LHCN-M2 (cell line): Measurements from ENCODE around the gene KDM1B. TPM values are rescaled to one million over a fixed set of nuclear protein-coding genes. Genes with fewer than 3 reads are reported as not detected.
"Not testable (repeated sequence)": the region's sequence is repeated elsewhere in the genome, so short reads cannot be mapped to it uniquely, and the experiment has no call there.

ENCODE experiments used
- DNase-seq: peaks from one replicate; pipeline ENCODE4 v3.0.0-alpha.2; 2012; ENCODE audit warnings: low read depth
- total RNA-seq: library from RNA; depleted of rRNA; stranded (reverse); fragments of >200 nt; gene quantifications from 2 replicates; pipeline ENCODE4 v1.2.3, GENCODE V29; 2014

The KDM1B gene
- total RNA-seq, 1 experiment from 2014 or later, result 13.3 TPM

- DNase-seq, result not testable (repeated sequence)
These were observed 3.8 kb upstream of the KDM1B start for GRCh38 chr6:18151391-18151790.

GRCh38 chr6:18151801-18152200, 3.4 kb upstream of the KDM1B start:
- no peak for DNase-seq

- DNase-seq, result no peak
These were observed 1.9 kb upstream of the KDM1B start for GRCh38 chr6:18153311-18153703.

GRCh38 chr6:18154507-18155149, 594 bp upstream of the KDM1B start, which contains the start of gene TPMT:
TSS of gene TPMT (minus strand) at chr6:18155077. CDS start at chr6:18149127, 5,950 bp downstream.
- no peak for DNase-seq

GRCh38 chr6:18155864-18156421, 721 bp downstream of the KDM1B start:
- peak; percentile 38 for DNase-seq

- no peak for DNase-seq
These were observed 5.7 kb downstream of the KDM1B start for GRCh38 chr6:18160911-18161310.

GRCh38 chr6:18161431-18161830, 6.2 kb downstream of the KDM1B start:
- no peak for DNase-seq

GRCh38 chr6:18162401-18162800, 7.2 kb downstream of the KDM1B start:
- no peak for DNase-seq

GRCh38 chr6:18165751-18166150, 10.5 kb downstream of the KDM1B start:
- peak; percentile 59 for DNase-seq

GRCh38 chr6:18166312-18167036, 11.3 kb downstream of the KDM1B start:
- DNase-seq, result peak; percentile 67

GRCh38 chr6:18168264-18168663, 13.0 kb downstream of the KDM1B start:
- DNase-seq, result no peak

GRCh38 chr6:18171871-18172270, 16.6 kb downstream of the KDM1B start:
- no peak for DNase-seq

GRCh38 chr6:18176198-18176597, 21.0 kb downstream of the KDM1B start:
- DNase-seq, result not testable (repeated sequence)

GRCh38 chr6:18177286-18177965, 22.2 kb downstream of the KDM1B start:
- DNase-seq, result no peak

- no peak for DNase-seq
These were observed 23.9 kb downstream of the KDM1B start for GRCh38 chr6:18178960-18179615.

- no peak for DNase-seq
These were observed 24.6 kb downstream of the KDM1B start for GRCh38 chr6:18179770-18180356.

GRCh38 chr6:18182568-18182967, 27.3 kb downstream of the KDM1B start:
- no peak for DNase-seq

- no peak for DNase-seq
These were observed 28.5 kb downstream of the KDM1B start for GRCh38 chr6:18183766-18184165.

- no peak for DNase-seq
These were observed 30.4 kb downstream of the KDM1B start for GRCh38 chr6:18185624-18186023.

- no peak for DNase-seq
These were observed 30.8 kb downstream of the KDM1B start for GRCh38 chr6:18186033-18186432.

GRCh38 chr6:18186540-18187250, 31.5 kb downstream of the KDM1B start:
- no peak for DNase-seq
